HUES48 (cell line): ENCODE results near the gene UBE2A.
A peak's percentile ranks its signal among the peaks of the same experiment; 100 is the strongest.

ENCODE experiments used
- H3K27ac ChIP-seq: one replicate; pipeline ENCODE4 v1.7.0; 2013; ENCODE audit warnings: low read depth, low read length, inconsistent platforms
- H3K27me3 ChIP-seq: 2 replicates; pipeline ENCODE4 v1.6.1; 2013; ENCODE audit warnings: mild to moderate bottlenecking, low read length; ENCODE audit not compliant: control insufficient read depth, insufficient read depth
- H3K36me3 ChIP-seq: 2 replicates; pipeline ENCODE4 v1.6.1; 2013; ENCODE audit warnings: low read length; ENCODE audit not compliant: control insufficient read depth, insufficient read depth
- H3K4me1 ChIP-seq: 2 replicates; pipeline ENCODE4 v1.6.1; 2013; ENCODE audit warnings: mild to moderate bottlenecking, low read length; ENCODE audit not compliant: control insufficient read depth, insufficient read depth
- H3K4me3 ChIP-seq: 2 replicates; pipeline ENCODE4 v1.5.1; 2013; ENCODE audit warnings: mild to moderate bottlenecking, low read depth, low read length
- H3K9ac ChIP-seq: 2 replicates; pipeline ENCODE4 v1.6.1; 2013; ENCODE audit warnings: mild to moderate bottlenecking, low read depth, low read length, moderate library complexity
- H3K9me3 ChIP-seq: 2 replicates; pipeline ENCODE4 v1.6.1; 2013; ENCODE audit warnings: low read length; ENCODE audit not compliant: control insufficient read depth, insufficient read depth

The UBE2A gene

GRCh38 chrX:119573840-119574393 is 446 bp upstream of the UBE2A start:
- no peak overlapping the region; the same call in 1 of the 2 replicates for H3K9ac ChIP-seq
- H3K27me3 ChIP-seq, result no peaks in the 10 kb centered on the region
- peak overlapping the region; percentile 79 for H3K4me3 ChIP-seq
- H3K9me3 ChIP-seq, result peaks cover 52% of the 10 kb centered on the region
- H3K4me1 ChIP-seq, result no peaks in the 10 kb centered on the region; the same call in 1 of the 2 replicates
- no peaks in the 10 kb centered on the region for H3K36me3 ChIP-seq
- peak overlapping the region; percentile 59 for H3K27ac ChIP-seq

GRCh38 chrX:119579414-119579813 is 5.1 kb downstream of the UBE2A start:
- Histone ChIP-seq H3K27me3 (no peaks in the 10 kb centered on the region), H3K9me3 (peaks cover 31% of the 10 kb centered on the region), H3K4me1 (no peaks in the 10 kb centered on the region; the same call in 1 of the 2 replicates), H3K9ac (no peak overlapping the region), H3K36me3 (0 out of 2 replicates have a peak, but pooled peaks cover 4% of the 10 kb centered on the region), H3K27ac (no peak overlapping the region), H3K4me3 (no peak overlapping the region)

GRCh38 chrX:119583431-119584059 is 9.2 kb downstream of the UBE2A start:
- no peaks in the 10 kb centered on the region for H3K27me3 ChIP-seq
- 0 out of 2 replicates have a peak, but pooled peaks cover 8% of the 10 kb centered on the region for H3K36me3 ChIP-seq
- no peak overlapping the region for H3K9ac ChIP-seq
- no peak overlapping the region for H3K4me3 ChIP-seq
- no peak overlapping the region for H3K27ac ChIP-seq
- no peaks in the 10 kb centered on the region for H3K4me1 ChIP-seq
- H3K9me3 ChIP-seq, result peaks cover 28% of the 10 kb centered on the region

GRCh38 chrX:119589810-119590209 is 15.4 kb downstream of the UBE2A start:
- H3K9ac ChIP-seq, result no peak overlapping the region
- no peaks in the 10 kb centered on the region for H3K4me1 ChIP-seq
- H3K4me3 ChIP-seq, result no peak overlapping the region
- H3K27ac ChIP-seq, result no peak overlapping the region
- peaks cover 51% of the 10 kb centered on the region for H3K9me3 ChIP-seq
- H3K27me3 ChIP-seq, result no peaks in the 10 kb centered on the region
- peaks cover 40% of the 10 kb centered on the region for H3K36me3 ChIP-seq

- Histone ChIP-seq H3K9ac (no peak overlapping the region), H3K27me3 (peaks cover 17% of the 10 kb centered on the region; the same call in 1 of the 2 replicates)
Measured at GRCh38 chrX:119602701-119603255, 28.4 kb downstream of the UBE2A start.

GRCh38 chrX:119604766-119605463 is 30.6 kb downstream of the UBE2A start:
- H3K9me3 ChIP-seq, result peaks cover 32% of the 10 kb centered on the region

More at GRCh38 chrX:119602701-119603255, 28.4 kb downstream of the UBE2A start:
- H3K4me3 ChIP-seq, result no peak overlapping the region
- 0 out of 2 replicates have a peak, but pooled peaks cover 4% of the 10 kb centered on the region for H3K4me1 ChIP-seq
- H3K9me3 ChIP-seq, result peaks cover 31% of the 10 kb centered on the region
- 0 out of 2 replicates have a peak, but pooled peaks cover 4% of the 10 kb centered on the region for H3K36me3 ChIP-seq
- no peak overlapping the region for H3K27ac ChIP-seq

GRCh38 chrX:119605464-119606279 is 31.3 kb downstream of the UBE2A start:
- H3K9ac ChIP-seq, result peak overlapping the region; percentile 86
- 0 out of 2 replicates have a peak, but pooled peaks cover 4% of the 10 kb centered on the region for H3K36me3 ChIP-seq
- H3K27me3 ChIP-seq, result peaks cover 25% of the 10 kb centered on the region; the same call in 1 of the 2 replicates
- 0 out of 2 replicates have a peak, but pooled peaks cover 4% of the 10 kb centered on the region for H3K4me1 ChIP-seq
- H3K27ac ChIP-seq, result peak overlapping the region; percentile 70
- H3K4me3 ChIP-seq, result peak overlapping the region; percentile 90
- peaks cover 26% of the 10 kb centered on the region for H3K9me3 ChIP-seq

More at GRCh38 chrX:119604766-119605463, 30.6 kb downstream of the UBE2A start:
- H3K4me1 ChIP-seq, result 0 out of 2 replicates have a peak, but pooled peaks cover 4% of the 10 kb centered on the region
- H3K9ac ChIP-seq, result no peak overlapping the region
- 0 out of 2 replicates have a peak, but pooled peaks cover 4% of the 10 kb centered on the region for H3K36me3 ChIP-seq
- no peak overlapping the region for H3K27ac ChIP-seq
- peaks cover 25% of the 10 kb centered on the region; the same call in 1 of the 2 replicates for H3K27me3 ChIP-seq
- H3K4me3 ChIP-seq, result peak overlapping the region; percentile 90

- Histone ChIP-seq H3K9me3 (peaks cover 23% of the 10 kb centered on the region), H3K27me3 (peaks cover 25% of the 10 kb centered on the region; the same call in 1 of the 2 replicates), H3K4me1 (0 out of 2 replicates have a peak, but pooled peaks cover 4% of the 10 kb centered on the region), H3K27ac (peak within 1 kb of the TSS; percentile 70), H3K9ac (peak within 1 kb of the TSS; percentile 86), H3K36me3 (0 out of 2 replicates have a peak, but pooled peaks cover 4% of the 10 kb centered on the region), H3K4me3 (peak within 1 kb of the TSS; percentile 90)
Measured at GRCh38 chrX:119606280-119607017, 32.1 kb downstream of the UBE2A start, which contains the start of gene NKRF. Gene NKRF (minus strand): TSS chrX:119606424.

- H3K27me3 ChIP-seq, result peaks cover 25% of the 10 kb centered on the region; the same call in 1 of the 2 replicates
- no peak overlapping the region for H3K27ac ChIP-seq
- 0 out of 2 replicates have a peak, but pooled peaks cover 4% of the 10 kb centered on the region for H3K36me3 ChIP-seq
- H3K9ac ChIP-seq, result peak overlapping the region; percentile 31; the same call in 1 of the 2 replicates
- H3K9me3 ChIP-seq, result peaks cover 23% of the 10 kb centered on the region
- H3K4me1 ChIP-seq, result 0 out of 2 replicates have a peak, but pooled peaks cover 4% of the 10 kb centered on the region
- H3K4me3 ChIP-seq, result peak overlapping the region; percentile 90
Measured at GRCh38 chrX:119607018-119607389, 32.6 kb downstream of the UBE2A start.
